GM12878 (cell line): ENCODE measurements around the gene HEXIM2. TPM values are rescaled to one million over a fixed set of nuclear protein-coding genes. Genes with fewer than 3 reads are reported as not detected.

Source experiments
- ATAC-seq: fragments of 200-7000 bp; cut with Tn5 transposase; 3 replicates; pipeline ENCODE4 v1.9.1; 2020; ENCODE audit warnings: mild to moderate bottlenecking, moderate library complexity
- BruUV-seq: library from RNA; stranded (reverse); fragments of 400-500 nt; replicated peaks from 2 replicates; lab custom pipeline; 2021; lab: Mats Ljungman, UMichigan
- CTCF ChIA-PET: fragments of 300-600 bp; sonication (Branson Sonifier 250); formaldehyde crosslinking; extraction: SDS; loops from one replicate; lab custom pipeline; 2021; ENCODE audit warnings: inconsistent platforms; lab: Yijun Ruan, JAX
- POLR2A ChIA-PET: fragments of 350-600 bp; formaldehyde crosslinking; extraction: SDS; loops from one replicate; lab custom pipeline; 2021; ENCODE audit warnings: inconsistent platforms; lab: Charles Lee
- RAD21 ChIA-PET: fragments of 300-600 bp; sonication (Branson Sonifier 250); formaldehyde crosslinking; loops from one replicate; lab custom pipeline; 2023; ENCODE audit warnings: antibody characterized with exemption; ENCODE audit not compliant: unreplicated experiment; lab: Charles Lee
- SMC1A ChIA-PET: fragments of 300-600 bp; sonication (Branson Sonifier 250); formaldehyde crosslinking; loops from one replicate; lab custom pipeline; 2023; ENCODE audit not compliant: unreplicated experiment, uncharacterized antibody; lab: Charles Lee
- DNase-seq: peaks from one replicate; pipeline ENCODE4 v3.0.0-alpha.2; 2011; ENCODE audit warnings: low read depth, low spot score
- FAIRE-seq: peaks from 3 replicates; lab custom pipeline; 2011; peaks lifted over from hg19 to GRCh38; lab: Jason Lieb, UNC
- H2AFZ ChIP-seq: 2 replicates; pipeline ENCODE4 v1.6.0; 2011; ENCODE audit warnings: low read depth, low read length, control low read depth; ENCODE audit not compliant: control insufficient read depth
- H3K27ac ChIP-seq: 2 replicates; pipeline ENCODE4 v1.5.1; 2011; ENCODE audit warnings: control low read depth; ENCODE audit not compliant: control insufficient read depth, insufficient read depth
- H3K27me3 ChIP-seq, 2 experiments: replicated peaks in 1 of 2; 2 replicates each; pipeline versions ENCODE4 v1.6.0 to v1.6.1; 2011; ENCODE audit warnings: low read length in 1 of 2; ENCODE audit not compliant: control insufficient read depth in 2 of 2, insufficient read depth in 2 of 2
- H3K36me3 ChIP-seq, 2 experiments: 2 replicates each; pipeline ENCODE4 v1.5.1; 2011; ENCODE audit warnings: low read length in 1 of 2; ENCODE audit not compliant: control insufficient read depth in 2 of 2, insufficient read depth in 2 of 2
- H3K4me1 ChIP-seq: 2 replicates; pipeline ENCODE4 v1.6.1; 2011; ENCODE audit warnings: mild to moderate bottlenecking, low read length, moderate library complexity, mixed read lengths; ENCODE audit not compliant: control insufficient read depth, insufficient read depth
- H3K4me2 ChIP-seq: 2 replicates; pipeline ENCODE4 v1.6.0; 2011; ENCODE audit warnings: control low read depth; ENCODE audit not compliant: control insufficient read depth, insufficient read depth
- H3K4me3 ChIP-seq: fragments of 200-600 bp; sonication (generic); 2 replicates; pipeline ENCODE4 v1.5.1; 2016
- H3K79me2 ChIP-seq: 2 replicates; pipeline ENCODE4 v1.6.0; 2011; ENCODE audit warnings: low read length; ENCODE audit not compliant: control insufficient read depth, insufficient read depth
- H3K9ac ChIP-seq: 2 replicates; pipeline ENCODE4 v1.8.0; 2011; ENCODE audit warnings: low read length, control low read depth, mixed read lengths; ENCODE audit not compliant: control insufficient read depth, insufficient read depth
- H3K9me3 ChIP-seq: replicated peaks from 3 replicates; pipeline ENCODE4 v1.5.1; 2011; ENCODE audit warnings: mild to moderate bottlenecking, low read length; ENCODE audit not compliant: control insufficient read depth, insufficient read depth
- H4K20me1 ChIP-seq: 2 replicates; pipeline ENCODE4 v1.6.0; 2011; ENCODE audit not compliant: control insufficient read depth, insufficient read depth
- BCL11A ChIP-seq: IDR thresholded peaks from 2 replicates; pipeline ENCODE4 v1.6.1; 2011; ENCODE audit warnings: low read depth, low read length
- BMI1 ChIP-seq: fragments of 450-650 bp; IDR thresholded peaks from 2 replicates; pipeline ENCODE4 v1.6.1; 2016; ENCODE audit warnings: mild to moderate bottlenecking, moderate library complexity, borderline replicate concordance
- CEBPB ChIP-seq, 2 experiments: fragments of 150-350 bp in 1 of 2; IDR thresholded peaks; 2 replicates each; pipeline ENCODE4 v1.6.1; 2012 to 2014; ENCODE audit warnings: low read depth in 2 of 2, low read length in 2 of 2, borderline replicate concordance in 1 of 2, inconsistent platforms in 1 of 2
- E2F8 ChIP-seq: fragments of 450-650 bp; IDR thresholded peaks from 2 replicates; pipeline ENCODE4 v1.6.1; 2018; ENCODE audit warnings: mild to moderate bottlenecking, low read depth, moderate library complexity; ENCODE audit not compliant: partially characterized antibody
- E4F1 ChIP-seq: fragments of 450-650 bp; IDR thresholded peaks from 2 replicates; pipeline ENCODE4 v1.6.1; 2018; ENCODE audit warnings: borderline replicate concordance, mild to moderate bottlenecking; ENCODE audit not compliant: partially characterized antibody
- HDAC2 ChIP-seq: fragments of 200-600 bp; sonication (generic); IDR thresholded peaks from 2 replicates; pipeline ENCODE4 v1.6.1; 2017
- KDM1A ChIP-seq: fragments of 200-600 bp; sonication (generic); IDR thresholded peaks from 2 replicates; pipeline ENCODE4 v1.6.1; 2016; ENCODE audit warnings: borderline replicate concordance
- LARP7 ChIP-seq: fragments of 450-650 bp; IDR thresholded peaks from 2 replicates; pipeline ENCODE4 v1.6.1; 2017; ENCODE audit warnings: mild to moderate bottlenecking
- NR2C2 ChIP-seq: IDR thresholded peaks from 2 replicates; pipeline ENCODE4 v1.6.1; 2011; ENCODE audit warnings: borderline replicate concordance, low read depth; ENCODE audit not compliant: control insufficient read depth, insufficient read length
- NR2F1 ChIP-seq: fragments of 450-650 bp; conservative IDR thresholded peaks from 2 replicates; pipeline ENCODE4 v1.6.1; 2017; ENCODE audit warnings: mild to moderate bottlenecking
- RAD51 ChIP-seq: fragments of 450-650 bp; IDR thresholded peaks from 2 replicates; pipeline ENCODE4 v1.6.1; 2016; ENCODE audit warnings: moderate library complexity, mild to moderate bottlenecking, inconsistent platforms
- RB1 ChIP-seq: fragments of 450-650 bp; formaldehyde crosslinking; IDR thresholded peaks from 2 replicates; pipeline ENCODE4 v1.6.1; 2017; ENCODE audit warnings: mild to moderate bottlenecking, borderline replicate concordance
- RUNX3 ChIP-seq: IDR thresholded peaks from 2 replicates; pipeline ENCODE4 v1.6.1; 2012; ENCODE audit warnings: low read length, inconsistent platforms
- ZNF24 ChIP-seq: fragments of 450-650 bp; IDR thresholded peaks from 2 replicates; pipeline ENCODE4 v1.6.1; 2017; ENCODE audit warnings: antibody characterized with exemption, mild to moderate bottlenecking
- WGBS: methylation state at CpG from one replicate; pipeline ENCODE4 v1.1.6; 2016; ENCODE audit warnings: low lambda C conversion rate; ENCODE audit not compliant: insufficient replicate concordance, insufficient coverage; ENCODE audit errors: missing lambda C conversion rate; 5-methylcytosine and 5-hydroxymethylcytosine counted together
- in situ Hi-C: fragments of 300-500 bp; cut with MboI; formaldehyde crosslinking; loops from 9 replicates; pipeline ENCODE4 v1.14.3; 2018; ENCODE audit warnings: mixed read lengths
- intact Hi-C: fragments of 100-400 bp; cut with micrococcal nuclease; formaldehyde crosslinking; loops from one replicate; pipeline ENCODE4 v1.14.2; 2022; ENCODE audit not compliant: unreplicated experiment
- polyA plus RNA-seq, 11 experiments: library from polyadenylated mRNA; depleted of rRNA in 4 of 11; unstranded in 6 of 11; stranded (reverse) in 5 of 11; fragments of >200 nt; fragmentation: Nextera tagmentation in 4 of 11; fragmentation: Illumina TruSeq in 1 of 11; extraction: Ambion mirVana in 4 of 11; extraction: Trizol in 1 of 11; gene quantifications; 1 replicate in 1 of 11; 2 replicates in 10 of 11; pipeline versions ENCODE4 v1.2.1 to v1.2.3, GENCODE V29; 2011 to 2016; ENCODE audit warnings: inconsistent platforms in 2 of 11, missing spikeins in 2 of 11, low read depth in 1 of 11
- total RNA-seq, 4 experiments: library from RNA; depleted of rRNA in 3 of 4; stranded (reverse); fragments of >200 nt in 3 of 4; fragmentation: Illumina TruSeq in 1 of 4; extraction: Trizol in 1 of 4; gene quantifications; 2 replicates each; pipeline versions ENCODE4 v1.2.1 to v1.2.3, GENCODE V29; 2013 to 2021
- TF ChIP-seq, protein P1 (sequence below): IDR thresholded peaks from 2 replicates; pipeline ENCODE4 v1.6.1; 2012; ENCODE audit warnings: low read length, inconsistent platforms

HEXIM2 gene
- total and polyA plus RNA-seq, 10 of the 15 experiments (the other 5 are each of a cell fraction or from before 2014, with no cell fraction given): 0.10 to 10.3 (median 6.4) TPM

DNA sequence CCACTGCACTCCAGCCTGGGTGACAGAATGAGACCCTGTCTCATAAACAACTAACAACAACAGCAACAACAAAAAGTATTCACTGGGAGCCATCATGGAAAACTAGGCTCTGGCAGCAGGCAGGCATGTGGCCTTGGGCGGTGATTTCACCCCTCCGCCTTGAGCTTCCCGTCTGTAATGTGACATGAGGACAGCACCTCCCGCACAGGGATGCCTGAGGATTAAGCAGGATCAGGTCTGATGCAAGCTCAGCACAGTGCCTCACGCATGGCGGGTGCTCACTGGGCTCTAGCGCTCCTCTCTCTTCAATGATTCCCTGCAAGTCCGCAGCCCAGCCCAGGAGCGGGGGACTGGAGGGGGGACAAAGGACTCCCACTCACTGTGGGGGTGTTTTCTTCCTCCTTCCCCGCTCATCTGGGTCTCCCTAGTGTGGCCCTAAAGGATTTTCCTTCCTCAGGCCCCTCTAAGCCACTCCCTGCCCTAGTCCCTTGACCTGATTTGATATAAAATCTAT lies 32.2 kb upstream of the HEXIM2 start (continued):
- no peak for TF ChIP-seq KDM1A
- no peak for TF ChIP-seq RUNX3
- no peak for TF ChIP-seq NR2C2
- no peak for TF ChIP-seq BMI1
- no peak for TF ChIP-seq E2F8
- no peak for TF ChIP-seq RB1

- in situ Hi-C loops (loop anchor here (10.0 kb wide), 1 partner anchor 355 kb away; no protein-coding TSS in a partner anchor), intact Hi-C loops (no loop called here)
- CTCF ChIA-PET: interaction anchor here (1.1 to 9.4 kb wide), 5 partner anchors 18 to 210 kb away, joined by 3 to 82 read pairs (median 4); partner anchors contain the start of gene HEXIM1
- Histone ChIP-seq H3K36me3 (no peaks in the 10 kb centered on the region), H3K4me3 (no peak overlapping the region), H3K4me2 (no peak overlapping the region), H3K27me3 (no peaks in the 10 kb centered on the region), H3K9me3 (no peaks in the 10 kb centered on the region), H4K20me1 (no peaks in the 10 kb centered on the region), H3K9ac (no peak overlapping the region), H3K27ac (no peak overlapping the region), H3K79me2 (no peaks in the 10 kb centered on the region), H2AFZ (no peak overlapping the region), H3K4me1 (no peaks in the 10 kb centered on the region)
- no peak for DNase-seq
- no TSS peak for BruUV-seq
- 55% methylated on average over 13 of the region's 13 CpGs for WGBS
- SMC1A ChIA-PET: interaction anchor here (0.8 kb wide), 1 partner anchor 31 kb away, joined by 3 read pairs; no protein-coding TSS in a partner anchor
- POLR2A ChIA-PET: interaction anchor here (0.6 kb wide), 1 partner anchor 29 kb away, joined by 4 read pairs; no protein-coding TSS in a partner anchor
- RAD21 ChIA-PET: no interaction called here
- FAIRE-seq: no peak
- no peak for ATAC-seq
- TF ChIP-seq BCL11A: no peak
- no peak for TF ChIP-seq HDAC2
- no peak for TF ChIP-seq ZNF24
- TF ChIP-seq NR2F1: no peak
- TF ChIP-seq E4F1: no peak
- TF ChIP-seq, protein P1, sequence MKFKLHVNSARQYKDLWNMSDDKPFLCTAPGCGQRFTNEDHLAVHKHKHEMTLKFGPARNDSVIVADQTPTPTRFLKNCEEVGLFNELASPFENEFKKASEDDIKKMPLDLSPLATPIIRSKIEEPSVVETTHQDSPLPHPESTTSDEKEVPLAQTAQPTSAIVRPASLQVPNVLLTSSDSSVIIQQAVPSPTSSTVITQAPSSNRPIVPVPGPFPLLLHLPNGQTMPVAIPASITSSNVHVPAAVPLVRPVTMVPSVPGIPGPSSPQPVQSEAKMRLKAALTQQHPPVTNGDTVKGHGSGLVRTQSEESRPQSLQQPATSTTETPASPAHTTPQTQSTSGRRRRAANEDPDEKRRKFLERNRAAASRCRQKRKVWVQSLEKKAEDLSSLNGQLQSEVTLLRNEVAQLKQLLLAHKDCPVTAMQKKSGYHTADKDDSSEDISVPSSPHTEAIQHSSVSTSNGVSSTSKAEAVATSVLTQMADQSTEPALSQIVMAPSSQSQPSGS: no peak
- no peak for TF ChIP-seq RAD51
- TF ChIP-seq LARP7: no peak
- no peak for TF ChIP-seq CEBPB (IDR thresholded peaks at IDR 0.05; ENCODE audit: borderline replicate concordance in 1 of 2, low read depth in 2 of 2, low read length in 2 of 2)
Measured at GRCh38 chr17:45129940-45130680, 31.6 kb upstream of the HEXIM2 start.
